Measurements from ENCODE around the gene JAK1. TPM values are rescaled to one million over a fixed set of nuclear protein-coding genes. Genes with fewer than 3 reads are reported as not detected.

Gene JAK1
- total RNA-seq, 1 experiment from 2014 or later: 138 TPM

DNA sequence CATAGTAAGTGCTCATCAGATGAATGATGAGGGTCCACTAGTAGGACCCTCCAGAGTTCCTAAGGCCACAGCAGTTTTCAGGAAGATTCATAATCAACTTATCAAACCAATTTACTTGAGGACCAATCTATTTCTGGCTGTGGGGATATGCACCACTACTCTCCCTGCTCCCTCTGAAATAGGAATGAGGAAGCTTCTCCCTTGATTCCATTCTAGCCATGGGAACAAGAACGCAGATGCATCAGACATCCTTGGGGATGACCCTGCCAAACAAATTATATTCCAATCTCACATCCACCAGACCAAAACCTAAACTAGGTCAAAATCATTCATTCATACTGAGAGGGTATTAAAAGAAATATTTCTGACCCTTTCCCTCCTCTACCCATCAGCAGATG is 31.5 kb downstream of the JAK1 start:
- H3K27me3 ChIP-seq (ENCODE audit: control insufficient read depth, insufficient read depth, low read length): no peaks in the 10 kb centered on the region
- no peak overlapping the region for H3K4me3 ChIP-seq (ENCODE audit: low read depth in 2 of 2, low read length in 2 of 2)
- no peaks in the 10 kb centered on the region for H3K36me3 ChIP-seq (ENCODE audit: control insufficient read depth, insufficient read depth, low read length)
- H3K9me3 ChIP-seq (ENCODE audit: control insufficient read depth, insufficient read depth, low read depth, low read length): no peaks in the 10 kb centered on the region
- TF ChIP-seq POLR2AphosphoS5 (IDR thresholded peaks at IDR 0.05; ENCODE audit: low read depth, low read length): no peak
- TF ChIP-seq, protein P1, sequence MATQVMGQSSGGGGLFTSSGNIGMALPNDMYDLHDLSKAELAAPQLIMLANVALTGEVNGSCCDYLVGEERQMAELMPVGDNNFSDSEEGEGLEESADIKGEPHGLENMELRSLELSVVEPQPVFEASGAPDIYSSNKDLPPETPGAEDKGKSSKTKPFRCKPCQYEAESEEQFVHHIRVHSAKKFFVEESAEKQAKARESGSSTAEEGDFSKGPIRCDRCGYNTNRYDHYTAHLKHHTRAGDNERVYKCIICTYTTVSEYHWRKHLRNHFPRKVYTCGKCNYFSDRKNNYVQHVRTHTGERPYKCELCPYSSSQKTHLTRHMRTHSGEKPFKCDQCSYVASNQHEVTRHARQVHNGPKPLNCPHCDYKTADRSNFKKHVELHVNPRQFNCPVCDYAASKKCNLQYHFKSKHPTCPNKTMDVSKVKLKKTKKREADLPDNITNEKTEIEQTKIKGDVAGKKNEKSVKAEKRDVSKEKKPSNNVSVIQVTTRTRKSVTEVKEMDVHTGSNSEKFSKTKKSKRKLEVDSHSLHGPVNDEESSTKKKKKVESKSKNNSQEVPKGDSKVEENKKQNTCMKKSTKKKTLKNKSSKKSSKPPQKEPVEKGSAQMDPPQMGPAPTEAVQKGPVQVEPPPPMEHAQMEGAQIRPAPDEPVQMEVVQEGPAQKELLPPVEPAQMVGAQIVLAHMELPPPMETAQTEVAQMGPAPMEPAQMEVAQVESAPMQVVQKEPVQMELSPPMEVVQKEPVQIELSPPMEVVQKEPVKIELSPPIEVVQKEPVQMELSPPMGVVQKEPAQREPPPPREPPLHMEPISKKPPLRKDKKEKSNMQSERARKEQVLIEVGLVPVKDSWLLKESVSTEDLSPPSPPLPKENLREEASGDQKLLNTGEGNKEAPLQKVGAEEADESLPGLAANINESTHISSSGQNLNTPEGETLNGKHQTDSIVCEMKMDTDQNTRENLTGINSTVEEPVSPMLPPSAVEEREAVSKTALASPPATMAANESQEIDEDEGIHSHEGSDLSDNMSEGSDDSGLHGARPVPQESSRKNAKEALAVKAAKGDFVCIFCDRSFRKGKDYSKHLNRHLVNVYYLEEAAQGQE (IDR thresholded peaks at IDR 0.05; ENCODE audit: insufficient read depth in 1 of 2, low read depth in 2 of 2, low read length in 1 of 2): no peak
- TF ChIP-seq, protein P2, sequence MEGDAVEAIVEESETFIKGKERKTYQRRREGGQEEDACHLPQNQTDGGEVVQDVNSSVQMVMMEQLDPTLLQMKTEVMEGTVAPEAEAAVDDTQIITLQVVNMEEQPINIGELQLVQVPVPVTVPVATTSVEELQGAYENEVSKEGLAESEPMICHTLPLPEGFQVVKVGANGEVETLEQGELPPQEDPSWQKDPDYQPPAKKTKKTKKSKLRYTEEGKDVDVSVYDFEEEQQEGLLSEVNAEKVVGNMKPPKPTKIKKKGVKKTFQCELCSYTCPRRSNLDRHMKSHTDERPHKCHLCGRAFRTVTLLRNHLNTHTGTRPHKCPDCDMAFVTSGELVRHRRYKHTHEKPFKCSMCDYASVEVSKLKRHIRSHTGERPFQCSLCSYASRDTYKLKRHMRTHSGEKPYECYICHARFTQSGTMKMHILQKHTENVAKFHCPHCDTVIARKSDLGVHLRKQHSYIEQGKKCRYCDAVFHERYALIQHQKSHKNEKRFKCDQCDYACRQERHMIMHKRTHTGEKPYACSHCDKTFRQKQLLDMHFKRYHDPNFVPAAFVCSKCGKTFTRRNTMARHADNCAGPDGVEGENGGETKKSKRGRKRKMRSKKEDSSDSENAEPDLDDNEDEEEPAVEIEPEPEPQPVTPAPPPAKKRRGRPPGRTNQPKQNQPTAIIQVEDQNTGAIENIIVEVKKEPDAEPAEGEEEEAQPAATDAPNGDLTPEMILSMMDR (IDR thresholded peaks at IDR 0.05): no peak
- TF ChIP-seq TCF7L2 (IDR thresholded peaks at IDR 0.05; ENCODE audit: low read depth, low read length): no peak
- TF ChIP-seq SIN3A (IDR thresholded peaks at IDR 0.05; ENCODE audit: borderline replicate concordance, insufficient read depth, low read depth, low read length): no peak
- in situ Hi-C loops (cut with HindIII; ENCODE audit: low pct_unique_long_range_greater_than_20kb, low sequenced_read_pairs) (no loop called here), intact Hi-C loops (cut with micrococcal nuclease; ENCODE audit: unreplicated experiment) (no loop called here)
- no TSS peak for BruUV-seq (replicated peaks)
- ChIA-PET POLR2A (interaction anchor here (0.6 to 0.7 kb wide), 2 partner anchors 19 to 28 kb away, joined by 4 to 6 read pairs; no protein-coding TSS in a partner anchor), CTCF (interaction anchor here (0.6 to 1.1 kb wide), 2 partner anchors 56 to 86 kb away, joined by 3 to 4 read pairs; no protein-coding TSS in a partner anchor)
- ATAC-seq (0 out of 2 replicates have a peak, but pooled peaks have one; percentile 9), DNase-seq (ENCODE audit: low read depth, low spot score) (no peak)
- H3K27ac ChIP-seq (ENCODE audit: low read length): peak overlapping the region; percentile 9; the same call in 1 of the 2 replicates
- H3K4me1 ChIP-seq (ENCODE audit: control insufficient read depth, insufficient read depth, low read length): peaks cover 40% of the 10 kb centered on the region

DNA sequence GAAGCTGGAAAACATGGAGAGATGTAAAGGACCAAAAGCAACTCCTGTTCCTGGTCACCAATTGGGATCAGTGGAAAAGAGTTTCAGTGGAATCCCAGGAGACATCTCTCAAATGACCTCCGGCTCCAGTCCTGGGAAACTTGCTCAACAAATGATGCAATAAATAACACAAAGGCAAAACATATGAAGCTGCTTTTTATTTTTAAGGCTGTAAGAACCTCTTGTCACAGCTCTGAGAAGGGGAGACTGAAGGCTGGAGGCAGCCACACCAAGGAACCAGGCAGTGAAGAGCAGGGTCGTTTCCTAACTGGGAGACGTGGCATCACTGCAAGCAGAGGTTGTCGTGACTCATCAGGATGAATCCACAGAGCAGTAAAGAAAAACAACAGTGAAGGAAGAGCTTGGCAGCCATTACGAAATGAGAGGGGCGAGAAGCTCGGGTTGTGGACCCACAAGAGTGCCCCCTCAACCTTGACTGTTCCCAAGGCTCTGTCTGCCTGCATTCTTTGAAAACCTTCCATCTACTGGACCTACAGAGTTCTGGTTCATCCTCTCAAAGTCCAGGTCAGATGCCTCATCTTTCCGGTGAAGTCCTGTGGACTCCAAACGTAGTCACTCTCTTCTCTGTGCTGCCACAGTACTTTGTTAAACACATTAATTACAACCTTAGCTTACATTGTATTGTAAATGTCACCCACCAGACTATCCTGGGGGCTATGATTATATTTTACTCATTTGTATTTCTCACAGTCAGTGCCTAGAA is 32.1 kb downstream of the JAK1 start:
- intact Hi-C loops (cut with micrococcal nuclease; ENCODE audit: unreplicated experiment) (no loop called here), in situ Hi-C loops (cut with HindIII; ENCODE audit: low pct_unique_long_range_greater_than_20kb, low sequenced_read_pairs) (no loop called here)
- no peak for DNase-seq (ENCODE audit: low read depth, low spot score)
- ChIA-PET POLR2A (interaction anchor here (0.6 to 0.7 kb wide), 2 partner anchors 18 to 28 kb away, joined by 4 to 6 read pairs; no protein-coding TSS in a partner anchor), CTCF (interaction anchor here (0.6 to 1.1 kb wide), 2 partner anchors 57 to 86 kb away, joined by 3 to 4 read pairs; no protein-coding TSS in a partner anchor)
- no peak for TF ChIP-seq POLR2AphosphoS5 (IDR thresholded peaks at IDR 0.05; ENCODE audit: low read depth, low read length)
- TF ChIP-seq SIN3A (IDR thresholded peaks at IDR 0.05; ENCODE audit: borderline replicate concordance, insufficient read depth, low read depth, low read length): no peak
- TF ChIP-seq TCF7L2 (IDR thresholded peaks at IDR 0.05; ENCODE audit: low read depth, low read length): no peak
- TF ChIP-seq, protein P2 (IDR thresholded peaks at IDR 0.05): no peak
- TF ChIP-seq, protein P1 (IDR thresholded peaks at IDR 0.05; ENCODE audit: insufficient read depth in 1 of 2, low read depth in 2 of 2, low read length in 1 of 2): no peak
- peak; percentile 64 for ATAC-seq
- Histone ChIP-seq H3K36me3 (ENCODE audit: control insufficient read depth, insufficient read depth, low read length) (no peaks in the 10 kb centered on the region), H3K4me3 (ENCODE audit: low read depth in 2 of 2, low read length in 2 of 2) (0 out of 4 replicates have a peak overlapping the region, but pooled peaks of 1 of the 2 experiments have one; percentile 16), H3K27me3 (ENCODE audit: control insufficient read depth, insufficient read depth, low read length) (no peaks in the 10 kb centered on the region), H3K9me3 (ENCODE audit: control insufficient read depth, insufficient read depth, low read depth, low read length) (no peaks in the 10 kb centered on the region), H3K4me1 (ENCODE audit: control insufficient read depth, insufficient read depth, low read length) (peaks cover 34% of the 10 kb centered on the region), H3K27ac (ENCODE audit: low read length) (peak overlapping the region; percentile 9; the same call in 1 of the 2 replicates)
- BruUV-seq (replicated peaks): no TSS peak

Measured in Panc1 (cell line).